HEK293T (cell line): Measurements from ENCODE around the gene HP.

Experiments
- FOXK2 ChIP-seq: fragments of 450-650 bp; IDR thresholded peaks from 2 replicates; pipeline ENCODE4 v1.6.1; 2016; ENCODE audit warnings: mild to moderate bottlenecking
- FOXM1 ChIP-seq: fragments of 450-650 bp; IDR thresholded peaks from 2 replicates; pipeline ENCODE4 v1.6.1; 2017; ENCODE audit warnings: mild to moderate bottlenecking, borderline replicate concordance
- L3MBTL2 ChIP-seq: fragments of 450-650 bp; conservative IDR thresholded peaks from 2 replicates; pipeline ENCODE4 v1.6.1; 2016; ENCODE audit warnings: mild to moderate bottlenecking
- NFRKB ChIP-seq: fragments of 450-650 bp; IDR thresholded peaks from 2 replicates; pipeline ENCODE4 v1.6.1; 2016; ENCODE audit warnings: mild to moderate bottlenecking, moderate library complexity
- PKNOX1 ChIP-seq: fragments of 450-650 bp; IDR thresholded peaks from 2 replicates; pipeline ENCODE4 v1.6.1; 2016

- TF ChIP-seq FOXM1 (no peak), PKNOX1 (no peak), L3MBTL2 (no peak), FOXK2 (no peak), NFRKB (no peak)
Observed at GRCh38 chr16:72051818-72052217, 2.5 kb upstream of the HP start.
